ENCODE results near the gene TMED1. TPM values are rescaled to one million over a fixed set of nuclear protein-coding genes. Genes with fewer than 3 reads are reported as not detected.

Gene TMED1
- total RNA-seq, 3 donors from 2014 or later: 27.2 to 51.2 (median 42.4) TPM

DNA sequence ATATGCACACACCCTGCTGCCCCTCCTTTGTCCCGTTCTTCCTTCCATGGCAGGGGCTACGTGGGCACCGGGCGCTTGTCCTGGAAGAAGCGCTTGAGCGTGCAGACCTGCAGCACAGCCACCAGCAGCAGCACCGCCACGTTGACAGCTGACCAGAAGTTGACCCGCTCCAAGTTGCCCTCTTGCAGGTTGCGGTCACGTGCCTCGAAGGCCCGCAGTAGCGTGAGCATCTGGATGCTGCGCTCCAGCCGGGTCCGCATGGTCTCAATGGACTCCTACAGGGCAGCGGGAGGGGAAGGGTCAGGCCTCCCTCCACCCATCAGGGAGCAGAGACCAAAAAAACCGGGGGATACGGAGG is 3.1 kb downstream of the TMED1 start:
- no peak for DNase-seq (ENCODE audit: low spot score in 2 of 2)
- Histone ChIP-seq H3K36me3 (no peaks in the 10 kb centered on the region), H3K9me3 (peaks cover 0 to 7% of the 10 kb centered on the region in 2 donors), H3K4me1 (no peaks in the 10 kb centered on the region), H3K4me3 (no peak overlapping the region), H3K27ac (no peak overlapping the region), H3K27me3 (no peaks in the 10 kb centered on the region)
- no peak for TF ChIP-seq POLR2A (IDR thresholded peaks at IDR 0.05)
- TF ChIP-seq POLR2AphosphoS5 (IDR thresholded peaks at IDR 0.05): no peak
- TF ChIP-seq, protein P1, sequence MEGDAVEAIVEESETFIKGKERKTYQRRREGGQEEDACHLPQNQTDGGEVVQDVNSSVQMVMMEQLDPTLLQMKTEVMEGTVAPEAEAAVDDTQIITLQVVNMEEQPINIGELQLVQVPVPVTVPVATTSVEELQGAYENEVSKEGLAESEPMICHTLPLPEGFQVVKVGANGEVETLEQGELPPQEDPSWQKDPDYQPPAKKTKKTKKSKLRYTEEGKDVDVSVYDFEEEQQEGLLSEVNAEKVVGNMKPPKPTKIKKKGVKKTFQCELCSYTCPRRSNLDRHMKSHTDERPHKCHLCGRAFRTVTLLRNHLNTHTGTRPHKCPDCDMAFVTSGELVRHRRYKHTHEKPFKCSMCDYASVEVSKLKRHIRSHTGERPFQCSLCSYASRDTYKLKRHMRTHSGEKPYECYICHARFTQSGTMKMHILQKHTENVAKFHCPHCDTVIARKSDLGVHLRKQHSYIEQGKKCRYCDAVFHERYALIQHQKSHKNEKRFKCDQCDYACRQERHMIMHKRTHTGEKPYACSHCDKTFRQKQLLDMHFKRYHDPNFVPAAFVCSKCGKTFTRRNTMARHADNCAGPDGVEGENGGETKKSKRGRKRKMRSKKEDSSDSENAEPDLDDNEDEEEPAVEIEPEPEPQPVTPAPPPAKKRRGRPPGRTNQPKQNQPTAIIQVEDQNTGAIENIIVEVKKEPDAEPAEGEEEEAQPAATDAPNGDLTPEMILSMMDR (IDR thresholded peaks at IDR 0.05): no peak
- intact Hi-C loops (cut with DNase I; ENCODE audit: low total_unique reads): no loop called here

DNA sequence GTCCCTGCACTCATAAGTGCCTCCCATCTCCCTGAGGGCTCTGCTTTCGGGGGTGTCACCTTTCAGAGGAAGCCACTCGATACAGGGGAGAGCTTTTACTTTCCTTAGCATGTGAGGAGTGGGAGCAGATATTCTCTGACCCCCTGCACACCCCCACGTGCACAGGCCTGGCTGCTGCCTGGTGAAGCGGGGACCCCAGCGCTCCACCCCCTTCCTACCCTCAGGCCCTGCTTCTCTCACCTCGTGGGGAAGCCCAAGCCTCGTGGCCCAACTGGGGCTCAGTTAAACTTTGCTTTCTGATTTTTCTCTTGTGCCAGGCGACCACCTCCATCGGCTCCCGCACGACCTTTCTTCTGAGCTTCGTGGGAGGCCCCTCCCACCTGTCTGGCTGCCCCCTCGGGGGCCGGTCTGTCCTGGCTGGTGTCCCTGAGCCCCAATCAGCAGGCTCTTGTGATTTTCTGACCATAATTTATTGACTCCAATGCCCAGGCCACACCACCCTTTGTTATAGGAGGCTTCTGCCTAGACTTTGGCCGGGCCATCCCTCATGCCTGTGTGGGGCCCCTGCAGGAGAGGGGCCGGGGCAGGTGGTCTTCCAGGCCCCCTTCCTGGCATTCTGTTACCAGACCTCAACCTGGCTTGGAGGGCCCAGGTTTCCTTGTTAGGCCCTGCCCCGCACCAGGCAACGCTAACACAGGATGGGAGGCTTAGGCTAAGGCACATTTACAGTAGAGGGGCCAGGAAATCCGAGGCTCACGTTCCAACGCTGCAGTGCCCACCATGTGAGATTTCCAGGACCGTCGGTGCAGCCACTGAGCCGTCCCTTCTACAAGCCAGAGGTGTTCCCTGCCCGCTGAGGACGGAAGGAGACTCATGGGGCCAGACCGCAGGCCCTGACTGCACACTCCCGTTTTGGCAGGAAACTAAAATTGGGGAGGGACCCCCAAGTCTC is 3.7 kb downstream of the TMED1 start:
- TF ChIP-seq POLR2AphosphoS5 (IDR thresholded peaks at IDR 0.05): no peak
- TF ChIP-seq, protein P1 (IDR thresholded peaks at IDR 0.05): no peak
- TF ChIP-seq POLR2A (IDR thresholded peaks at IDR 0.05): no peak
- no peak overlapping the region for H3K4me3 ChIP-seq
- intact Hi-C loops (cut with DNase I; ENCODE audit: low total_unique reads): no loop called here
- H3K9me3 ChIP-seq: peaks cover 0 to 7% of the 10 kb centered on the region in 2 donors
- H3K27me3 ChIP-seq: no peaks in the 10 kb centered on the region
- DNase-seq (ENCODE audit: low spot score in 2 of 2): no peak
- no peaks in the 10 kb centered on the region for H3K4me1 ChIP-seq
- H3K36me3 ChIP-seq: no peaks in the 10 kb centered on the region
- peak overlapping the region in 1 of 2 donors; percentile 12 for H3K27ac ChIP-seq

DNA sequence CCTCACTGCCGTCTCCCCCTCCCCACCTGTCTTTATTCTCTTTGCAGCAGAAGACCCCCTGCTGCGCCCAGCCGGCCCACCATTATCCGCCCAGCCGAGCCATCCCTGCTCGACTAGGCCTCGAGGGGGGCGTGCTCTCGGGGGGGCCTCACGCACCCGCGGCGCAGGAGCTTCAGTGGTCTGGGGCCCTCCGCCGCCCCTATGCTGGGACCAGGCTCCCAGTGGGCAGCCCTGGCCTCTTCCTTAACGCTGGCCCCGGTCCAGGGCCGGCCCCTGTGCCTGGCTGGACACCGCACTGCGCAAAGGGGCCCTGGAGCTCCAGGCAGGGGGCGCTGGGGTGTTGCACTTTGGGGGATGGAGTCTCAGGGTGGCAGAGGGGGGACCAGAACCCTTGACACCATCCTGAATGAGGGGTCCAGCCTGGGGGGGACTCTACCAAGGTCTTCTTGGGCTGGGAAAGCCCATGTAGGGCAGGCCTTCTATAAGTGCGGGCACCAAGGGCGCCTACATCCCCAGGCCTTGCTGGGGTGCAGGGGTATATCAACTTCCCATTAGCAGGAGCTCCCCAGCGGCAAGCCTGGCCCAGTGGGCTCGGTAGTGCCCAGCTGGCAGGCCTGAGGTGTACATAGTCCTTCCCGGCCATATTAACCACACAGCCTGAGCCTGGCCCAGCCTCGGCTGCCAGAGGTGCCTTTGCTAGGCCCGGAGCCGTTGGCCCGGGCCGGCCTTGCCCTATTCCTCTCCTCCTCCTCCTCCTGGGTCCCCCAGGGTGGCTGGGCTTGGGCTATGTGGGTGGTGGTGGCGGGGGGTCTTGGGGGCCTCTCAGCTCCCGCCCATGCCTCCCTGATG is 4.9 kb downstream of the TMED1 start:
- TF ChIP-seq, protein P1 (IDR thresholded peaks at IDR 0.05): no peak
- TF ChIP-seq POLR2AphosphoS5 (IDR thresholded peaks at IDR 0.05): no peak
- no peak for TF ChIP-seq POLR2A (IDR thresholded peaks at IDR 0.05)

DNA sequence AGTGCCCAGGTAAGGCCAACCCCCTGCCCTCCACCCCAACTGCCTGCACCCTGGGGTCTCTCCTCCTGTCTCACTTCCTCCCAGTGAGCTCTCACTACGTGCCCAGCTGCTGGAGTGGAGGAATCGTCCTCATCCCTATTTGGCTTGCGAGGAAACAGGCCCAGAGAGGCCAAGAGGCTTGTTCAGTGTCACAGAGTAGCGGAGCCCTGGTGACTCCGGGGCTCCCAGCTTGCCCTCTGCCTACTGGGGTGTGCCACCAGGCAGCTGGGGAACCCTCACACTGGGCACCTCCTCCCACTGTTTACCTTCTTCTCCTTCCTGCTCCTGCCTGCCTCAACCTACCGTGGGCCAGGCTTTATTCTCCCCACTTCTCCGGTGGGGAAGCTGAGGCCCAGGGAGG is 5.6 kb downstream of the TMED1 start:
- TF ChIP-seq, protein P1 (IDR thresholded peaks at IDR 0.05): no peak
- TF ChIP-seq POLR2A (IDR thresholded peaks at IDR 0.05) (no peak), POLR2AphosphoS5 (IDR thresholded peaks at IDR 0.05) (no peak)
- Histone ChIP-seq H3K4me3 (no peak overlapping the region), H3K27ac (no peak overlapping the region), H3K36me3 (no peaks in the 10 kb centered on the region), H3K9me3 (no peaks in the 10 kb centered on the region), H3K27me3 (no peaks in the 10 kb centered on the region), H3K4me1 (no peaks in the 10 kb centered on the region)
- intact Hi-C loops (cut with DNase I; ENCODE audit: low total_unique reads): no loop called here
- DNase-seq (ENCODE audit: low spot score in 2 of 2): no peak

More for the DNA sequence above, 4.9 kb downstream of the TMED1 start:
- intact Hi-C loops (cut with DNase I; ENCODE audit: low total_unique reads): no loop called here
- Histone ChIP-seq H3K4me3 (no peak overlapping the region), H3K27me3 (no peaks in the 10 kb centered on the region), H3K27ac (peak overlapping the region in 1 of 2 donors; percentile 12), H3K36me3 (no peaks in the 10 kb centered on the region), H3K4me1 (no peaks in the 10 kb centered on the region), H3K9me3 (no peaks in the 10 kb centered on the region)
- no peak for DNase-seq (ENCODE audit: low spot score in 2 of 2)

All from breast epithelium (tissue), 4 donors.